ENCODE results near the gene SYT12. TPM values are rescaled to one million over a fixed set of nuclear protein-coding genes. Genes with fewer than 3 reads are reported as not detected.

Gene SYT12
- total and polyA plus RNA-seq, 2 of the 13 experiments (the other 11 are each of a cell fraction or from before 2014, with no cell fraction given) = 0.01 to 0.02 TPM

GRCh38 chr11:67071420-67072284, 48.7 kb downstream of the SYT12 start (continued):
- TF ChIP-seq GATAD2A (CRISPR knock-in tag; IDR thresholded peaks at IDR 0.05) (0 out of 2 replicates have a peak, but pooled peaks have one; percentile 20), NR2F1 (CRISPR knock-in tag; IDR thresholded peaks at IDR 0.05) (no peak), NRL (CRISPR knock-in tag; IDR thresholded peaks at IDR 0.05; ENCODE audit: borderline replicate concordance) (no peak), ZNF776 (CRISPR knock-in tag; IDR thresholded peaks at IDR 0.05) (0 out of 2 replicates have a peak, but pooled peaks have one; percentile 46), MLXIP (CRISPR knock-in tag; IDR thresholded peaks at IDR 0.05; ENCODE audit: borderline replicate concordance) (no peak), CTCF (CRISPR knock-in tag; IDR thresholded peaks at IDR 0.05) (peak; percentile 86), TOE1 (CRISPR knock-in tag; IDR thresholded peaks at IDR 0.05) (no peak), BCL6 (CRISPR knock-in tag; IDR thresholded peaks at IDR 0.05) (no peak), ZFY (CRISPR knock-in tag; IDR thresholded peaks at IDR 0.05) (0 out of 2 replicates have a peak, but pooled peaks have one; percentile 18), ZNF136 (CRISPR knock-in tag; IDR thresholded peaks at IDR 0.05; ENCODE audit: low read depth) (no peak), ZNF44 (CRISPR knock-in tag; IDR thresholded peaks at IDR 0.05) (no peak), ZMAT3 (CRISPR knock-in tag; conservative IDR thresholded peaks at IDR 0.05) (no peak), MIER3 (CRISPR knock-in tag; IDR thresholded peaks at IDR 0.05; ENCODE audit: borderline replicate concordance) (no peak), RBM39 (IDR thresholded peaks at IDR 0.05; ENCODE audit: low read depth, low read length, poor library complexity, severe bottlenecking) (peak; percentile 46), TBX3 (IDR thresholded peaks at IDR 0.05; ENCODE audit: borderline replicate concordance) (no peak), ZNF687 (CRISPR knock-in tag; IDR thresholded peaks at IDR 0.05) (peak; percentile 51), ZKSCAN8 (CRISPR knock-in tag; IDR thresholded peaks at IDR 0.05; ENCODE audit: borderline replicate concordance) (no peak), ZNF501 (CRISPR knock-in tag; IDR thresholded peaks at IDR 0.05) (peak; percentile 32; the same call in 1 of the 2 replicates), ZNF576 (CRISPR knock-in tag; IDR thresholded peaks at IDR 0.05) (peak; percentile 24; the same call in 1 of the 2 replicates), ZNF616 (CRISPR knock-in tag; IDR thresholded peaks at IDR 0.05; ENCODE audit: low read depth) (no peak)

Measured in HepG2 (cell line).